BE2C (cell line): Measurements from ENCODE around the gene VRK2.
"Not testable (repeated sequence)": the region's sequence is repeated elsewhere in the genome, so short reads cannot be mapped to it uniquely, and the experiment has no call there.

Source experiments
- DNase-seq: peaks from one replicate; pipeline ENCODE4 v3.0.0-alpha.2; 2020
- H3K27me3 ChIP-seq: fragments of 250-450 bp; sonication (Bioruptor Pico); 2 replicates; pipeline ENCODE4 v1.5.1; 2020; ENCODE audit warnings: mild to moderate bottlenecking
- H3K36me3 ChIP-seq: fragments of 250-450 bp; sonication (Bioruptor Pico); 2 replicates; pipeline ENCODE4 v1.5.1; 2020; ENCODE audit warnings: mild to moderate bottlenecking
- H3K4me1 ChIP-seq: fragments of 250-450 bp; sonication (Bioruptor Pico); 2 replicates; pipeline ENCODE4 v1.5.1; 2020
- H3K4me3 ChIP-seq: 2 replicates; pipeline ENCODE4 v1.5.1; 2011; ENCODE audit warnings: low read depth, low read length
- H3K9me3 ChIP-seq: fragments of 250-450 bp; sonication (Bioruptor Pico); 2 replicates; pipeline ENCODE4 v1.5.1; 2020
- TF ChIP-seq, protein P1 (sequence below): IDR thresholded peaks from 2 replicates; pipeline ENCODE4 v1.5.1; 2012; ENCODE audit warnings: mild to moderate bottlenecking, low read depth, low read length

The VRK2 gene

DNA sequence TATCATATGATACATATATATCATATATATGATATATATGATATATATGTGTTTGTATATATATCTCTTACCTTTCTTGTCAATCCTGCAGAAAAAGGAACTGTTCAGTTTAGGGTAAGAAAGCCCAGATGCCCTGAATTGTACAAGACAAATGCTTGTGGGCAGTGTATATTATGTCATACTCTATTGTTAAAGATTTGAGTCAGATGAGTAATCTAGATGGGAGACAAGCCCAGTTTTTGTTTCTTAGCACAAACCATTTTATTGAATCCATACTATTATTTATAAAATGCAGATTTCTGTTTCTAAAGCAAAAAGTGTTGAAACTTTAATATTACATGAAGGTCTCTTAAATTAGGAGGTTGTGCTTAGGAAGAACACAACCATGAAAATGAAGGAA lies 90.6 kb downstream of the VRK2 start:
- no peak for DNase-seq
- Histone ChIP-seq H3K36me3 (no peaks in the 10 kb centered on the region), H3K27me3 (no peaks in the 10 kb centered on the region), H3K4me1 (no peaks in the 10 kb centered on the region), H3K4me3 (no peak overlapping the region), H3K9me3 (no peaks in the 10 kb centered on the region)
- TF ChIP-seq, protein P1, sequence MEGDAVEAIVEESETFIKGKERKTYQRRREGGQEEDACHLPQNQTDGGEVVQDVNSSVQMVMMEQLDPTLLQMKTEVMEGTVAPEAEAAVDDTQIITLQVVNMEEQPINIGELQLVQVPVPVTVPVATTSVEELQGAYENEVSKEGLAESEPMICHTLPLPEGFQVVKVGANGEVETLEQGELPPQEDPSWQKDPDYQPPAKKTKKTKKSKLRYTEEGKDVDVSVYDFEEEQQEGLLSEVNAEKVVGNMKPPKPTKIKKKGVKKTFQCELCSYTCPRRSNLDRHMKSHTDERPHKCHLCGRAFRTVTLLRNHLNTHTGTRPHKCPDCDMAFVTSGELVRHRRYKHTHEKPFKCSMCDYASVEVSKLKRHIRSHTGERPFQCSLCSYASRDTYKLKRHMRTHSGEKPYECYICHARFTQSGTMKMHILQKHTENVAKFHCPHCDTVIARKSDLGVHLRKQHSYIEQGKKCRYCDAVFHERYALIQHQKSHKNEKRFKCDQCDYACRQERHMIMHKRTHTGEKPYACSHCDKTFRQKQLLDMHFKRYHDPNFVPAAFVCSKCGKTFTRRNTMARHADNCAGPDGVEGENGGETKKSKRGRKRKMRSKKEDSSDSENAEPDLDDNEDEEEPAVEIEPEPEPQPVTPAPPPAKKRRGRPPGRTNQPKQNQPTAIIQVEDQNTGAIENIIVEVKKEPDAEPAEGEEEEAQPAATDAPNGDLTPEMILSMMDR = no peak

DNA sequence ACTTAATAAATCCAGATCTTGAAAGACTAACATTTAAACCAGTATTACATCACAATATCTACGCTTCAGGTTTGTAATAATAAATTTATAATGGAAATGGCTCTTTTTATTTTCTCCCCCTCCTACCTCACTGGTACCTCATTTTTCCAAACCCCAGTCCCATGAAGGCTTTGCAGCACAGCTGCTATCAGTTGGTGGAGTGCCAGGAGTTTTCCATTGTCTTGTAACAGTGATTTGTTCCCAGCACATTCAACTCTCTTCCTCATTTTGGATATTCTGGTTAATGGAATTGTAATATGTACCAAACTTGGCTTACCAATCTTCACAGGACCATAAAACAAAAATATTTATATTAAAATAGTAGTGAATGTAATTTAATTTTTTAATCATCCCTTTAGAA lies 91.2 kb downstream of the VRK2 start:
- Histone ChIP-seq H3K36me3 (no peaks in the 10 kb centered on the region), H3K4me3 (no peak overlapping the region), H3K27me3 (no peaks in the 10 kb centered on the region), H3K9me3 (no peaks in the 10 kb centered on the region), H3K4me1 (no peaks in the 10 kb centered on the region)
- TF ChIP-seq, protein P1 = no peak
- no peak for DNase-seq

DNA sequence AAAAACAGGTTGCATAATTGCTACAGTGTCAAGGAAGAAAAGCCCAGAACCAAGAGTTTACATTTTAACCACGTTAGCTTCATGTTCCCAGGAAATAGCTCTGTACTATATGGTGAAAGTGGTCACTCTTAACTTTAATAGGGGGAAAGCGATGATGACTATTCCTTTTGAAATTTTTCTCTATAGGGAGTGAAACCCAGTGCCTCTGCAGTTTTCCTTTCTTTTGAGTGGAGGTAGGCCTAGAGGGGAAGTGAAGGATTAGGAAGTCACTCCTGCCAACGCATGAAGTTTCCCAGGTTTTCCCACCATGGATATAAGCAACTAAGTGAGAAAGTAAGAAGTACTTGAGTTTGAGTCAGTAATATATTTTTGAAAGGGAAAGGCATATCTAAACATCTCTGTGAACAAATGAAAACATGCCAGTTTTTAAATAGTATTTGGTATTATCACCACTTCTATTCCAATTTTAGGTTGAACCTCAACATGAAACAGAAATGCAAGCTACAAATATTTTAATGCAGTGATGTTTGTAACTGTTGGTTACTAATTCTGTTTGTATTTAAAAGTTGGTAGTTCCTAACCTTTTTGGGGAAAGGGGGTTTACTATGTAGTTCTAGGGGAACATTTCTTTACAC lies 91.9 kb downstream of the VRK2 start:
- H3K4me3 ChIP-seq = no peak overlapping the region
- DNase-seq = no peak
- H3K4me1 ChIP-seq = no peaks in the 10 kb centered on the region
- TF ChIP-seq, protein P1 = no peak
- no peaks in the 10 kb centered on the region for H3K27me3 ChIP-seq
- H3K36me3 ChIP-seq = no peaks in the 10 kb centered on the region
- no peaks in the 10 kb centered on the region for H3K9me3 ChIP-seq

DNA sequence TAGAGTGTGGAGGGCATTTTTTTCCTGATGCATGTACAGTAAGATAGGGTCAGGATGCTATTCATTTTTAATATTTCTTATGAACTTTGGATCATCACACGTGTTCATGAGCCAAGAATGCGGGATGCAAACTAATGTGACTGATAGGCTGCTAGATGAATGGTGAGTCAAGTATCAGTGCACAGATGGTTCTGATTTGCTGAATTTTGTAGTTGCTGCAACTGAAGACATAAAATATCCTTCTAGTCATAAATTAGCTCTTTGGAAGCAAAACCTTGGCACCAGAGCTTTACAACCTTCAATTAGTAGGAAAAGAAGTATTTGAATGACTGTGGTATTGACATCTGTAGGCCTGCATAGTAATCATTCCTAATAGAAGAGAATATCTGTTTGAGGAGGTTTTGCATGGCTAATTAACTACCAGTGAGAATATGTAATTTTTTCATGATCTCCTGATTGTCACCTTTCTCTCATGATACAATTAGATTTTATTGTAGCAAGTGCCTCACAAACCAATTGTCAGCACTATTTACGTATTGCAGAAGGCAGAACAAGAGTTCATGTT lies 94.0 kb downstream of the VRK2 start:
- no peak for DNase-seq
- H3K27me3 ChIP-seq = no peaks in the 10 kb centered on the region
- TF ChIP-seq, protein P1 = no peak
- no peaks in the 10 kb centered on the region for H3K4me1 ChIP-seq
- H3K9me3 ChIP-seq = no peaks in the 10 kb centered on the region
- H3K4me3 ChIP-seq = no peak overlapping the region
- no peaks in the 10 kb centered on the region for H3K36me3 ChIP-seq

DNA sequence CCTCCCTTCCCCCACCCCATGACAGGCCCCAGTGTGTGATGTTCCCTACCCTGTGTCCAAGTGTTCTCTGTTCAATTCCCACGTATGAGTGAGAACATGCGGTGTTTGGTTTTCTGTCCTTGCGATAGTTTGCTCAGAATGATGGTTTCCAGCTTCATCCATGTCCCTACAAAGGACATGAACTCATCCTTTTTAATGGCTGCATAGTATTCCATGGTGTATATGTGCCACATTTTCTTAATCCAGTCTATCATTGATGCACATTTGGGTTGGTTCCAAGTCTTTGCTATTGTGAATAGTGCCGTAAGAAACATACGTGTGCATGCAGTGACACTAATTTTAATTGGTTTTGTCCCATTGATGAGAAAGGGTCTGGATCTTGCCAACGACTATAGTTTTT lies 99.2 kb downstream of the VRK2 start:
- not testable (repeated sequence) for H3K36me3 ChIP-seq, H3K4me1 ChIP-seq, H3K27me3 ChIP-seq, H3K9me3 ChIP-seq, H3K4me3 ChIP-seq, DNase-seq

DNA sequence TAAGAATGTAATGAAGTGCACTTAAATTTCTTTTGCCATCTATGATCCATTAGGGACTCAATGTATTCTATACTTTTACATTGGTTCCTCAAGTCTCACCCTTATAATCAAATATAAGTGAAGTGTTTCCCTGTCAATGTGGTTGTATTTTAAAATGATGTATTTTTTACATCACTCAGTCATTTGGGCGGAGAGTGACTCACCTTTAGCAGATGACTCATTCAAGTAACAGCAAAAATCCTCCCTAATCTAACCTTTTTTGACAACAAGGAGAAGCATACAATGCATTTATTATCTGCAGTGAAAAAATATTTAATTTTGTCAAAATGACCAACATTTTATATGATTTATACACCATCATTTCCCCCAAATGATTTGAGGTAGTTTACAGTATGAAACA lies 100.1 kb downstream of the VRK2 start:
- TF ChIP-seq, protein P1 = no peak
- no peaks in the 10 kb centered on the region for H3K27me3 ChIP-seq
- H3K4me3 ChIP-seq = no peak overlapping the region
- H3K9me3 ChIP-seq = no peaks in the 10 kb centered on the region
- H3K4me1 ChIP-seq = no peaks in the 10 kb centered on the region
- DNase-seq = no peak
- no peaks in the 10 kb centered on the region for H3K36me3 ChIP-seq
